ENCODE results near the gene GPR37L1.

The GPR37L1 gene

DNA sequence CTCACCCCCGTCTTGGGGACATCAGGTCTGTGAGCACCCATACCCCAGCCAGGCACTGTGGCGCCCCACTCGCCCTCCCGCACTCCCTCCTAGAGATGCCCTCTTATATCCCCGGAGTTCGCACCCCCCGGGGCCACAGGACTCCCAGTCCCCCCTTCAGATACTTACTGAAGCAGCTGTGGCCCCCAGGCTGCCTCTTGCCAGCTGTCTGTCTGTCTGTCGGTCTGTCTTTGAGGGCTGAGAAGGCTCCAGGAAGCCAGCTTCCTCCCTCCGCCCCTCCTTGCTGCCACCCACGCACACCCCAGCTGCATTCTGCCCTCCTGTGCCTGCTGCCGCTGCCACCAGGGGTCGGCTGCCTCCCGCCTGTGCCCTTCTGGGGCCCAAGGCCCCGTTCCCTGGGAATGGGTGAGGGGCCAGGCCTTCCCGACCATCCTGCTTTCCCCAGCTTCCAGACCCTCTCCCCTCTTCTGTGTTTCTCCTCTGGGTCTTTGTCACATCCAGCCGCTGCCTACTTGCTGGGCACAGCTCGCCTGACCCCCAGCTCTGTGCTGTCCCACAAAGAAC lies 37.7 kb downstream of the GPR37L1 start, which contains the start of gene PTPN7:
TSS of gene PTPN7 (minus strand) at position 226 of the 564 bp plus-strand sequence. CDS start 1,200 bp downstream, outside the sequence.
- no peak within 1 kb of the TSS for H3K27ac ChIP-seq (ENCODE audit: low read depth, low read length)
- H3K4me3 ChIP-seq (ENCODE audit: low read depth in 1 of 5, low read length in 5 of 5): peak within 1 kb of the TSS in 3 of 5 donors; percentile 12 to 57 (median 46)
- peaks cover 0 to 37% (median 21%) of the 10 kb centered on the region in 5 donors for H3K4me1 ChIP-seq (ENCODE audit: control insufficient read depth in 5 of 5, insufficient read depth in 5 of 5, low read length in 5 of 5)
- H3K9me3 ChIP-seq (ENCODE audit: control insufficient read depth in 5 of 5, low read length in 5 of 5): no peaks in the 10 kb centered on the region
- peaks cover 0 to 11% (median 3%) of the 10 kb centered on the region in 5 donors for H3K27me3 ChIP-seq (ENCODE audit: control insufficient read depth in 5 of 5, insufficient read depth in 4 of 5, low read length in 5 of 5)
- peak within 1 kb of the TSS in 2 of 5 donors; percentile 3 to 47 for H3K9ac ChIP-seq (ENCODE audit: low read length in 5 of 5)
- H3K36me3 ChIP-seq (ENCODE audit: control insufficient read depth in 5 of 5, insufficient read depth in 5 of 5, low read length in 5 of 5): no peaks in the 10 kb centered on the region

DNA sequence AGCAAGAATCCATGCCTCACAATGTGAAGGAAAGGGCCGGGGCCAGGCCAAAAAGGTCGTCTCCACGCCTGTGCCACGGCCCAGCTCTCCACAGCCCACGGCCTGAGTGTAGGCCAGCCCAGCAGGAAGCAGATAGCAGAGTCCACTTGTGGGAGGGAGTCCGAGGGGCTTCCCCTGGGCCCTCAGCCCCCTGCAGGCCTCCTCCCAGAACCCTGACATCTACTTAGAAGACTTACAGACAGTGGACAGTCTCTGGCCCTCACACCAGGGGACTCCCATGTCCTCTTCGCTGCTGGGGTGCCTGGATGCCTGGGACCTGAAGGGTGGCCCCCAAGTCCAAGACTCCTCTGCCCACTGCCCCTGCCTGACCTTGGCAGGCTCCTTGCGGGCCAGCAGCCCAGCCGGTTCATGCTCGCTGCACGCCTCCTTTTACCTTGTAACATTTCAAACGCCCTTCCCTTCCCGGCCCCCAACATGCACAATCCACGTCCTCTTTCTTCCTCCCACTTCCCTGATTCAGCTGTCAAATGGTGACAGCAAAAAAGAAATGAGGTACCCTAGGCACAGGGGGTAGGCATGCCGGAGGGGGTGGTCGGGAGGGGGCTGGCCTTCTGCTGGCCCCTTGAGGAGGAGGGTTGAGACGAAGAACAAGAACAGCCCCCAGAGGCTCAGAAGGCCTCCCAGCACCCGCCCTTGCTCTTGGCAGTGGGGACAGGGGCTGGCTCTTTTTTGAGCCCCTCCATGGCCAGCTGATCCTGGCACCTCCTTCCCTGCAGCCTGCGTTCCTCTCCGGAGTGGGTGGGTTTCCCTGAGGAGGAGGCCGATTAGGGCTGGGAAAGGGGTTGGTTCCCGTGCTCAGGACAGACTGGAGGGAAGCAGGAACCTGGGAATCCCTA lies 38.7 kb downstream of the GPR37L1 start:
- peaks cover 0 to 34% (median 13%) of the 10 kb centered on the region in 5 donors for H3K4me1 ChIP-seq (ENCODE audit: control insufficient read depth in 5 of 5, insufficient read depth in 5 of 5, low read length in 5 of 5)
- H3K4me3 ChIP-seq (ENCODE audit: low read depth in 1 of 5, low read length in 5 of 5): no peak overlapping the region
- H3K9ac ChIP-seq (ENCODE audit: low read length in 5 of 5): peak overlapping the region in 1 of 5 donors; percentile 47
- no peaks in the 10 kb centered on the region for H3K9me3 ChIP-seq (ENCODE audit: control insufficient read depth in 5 of 5, low read length in 5 of 5)
- H3K27me3 ChIP-seq (ENCODE audit: control insufficient read depth in 5 of 5, insufficient read depth in 4 of 5, low read length in 5 of 5): peaks cover 0 to 11% (median 3%) of the 10 kb centered on the region in 5 donors
- H3K27ac ChIP-seq (ENCODE audit: low read depth, low read length): no peak overlapping the region
- no peaks in the 10 kb centered on the region for H3K36me3 ChIP-seq (ENCODE audit: control insufficient read depth in 5 of 5, insufficient read depth in 5 of 5, low read length in 5 of 5)

DNA sequence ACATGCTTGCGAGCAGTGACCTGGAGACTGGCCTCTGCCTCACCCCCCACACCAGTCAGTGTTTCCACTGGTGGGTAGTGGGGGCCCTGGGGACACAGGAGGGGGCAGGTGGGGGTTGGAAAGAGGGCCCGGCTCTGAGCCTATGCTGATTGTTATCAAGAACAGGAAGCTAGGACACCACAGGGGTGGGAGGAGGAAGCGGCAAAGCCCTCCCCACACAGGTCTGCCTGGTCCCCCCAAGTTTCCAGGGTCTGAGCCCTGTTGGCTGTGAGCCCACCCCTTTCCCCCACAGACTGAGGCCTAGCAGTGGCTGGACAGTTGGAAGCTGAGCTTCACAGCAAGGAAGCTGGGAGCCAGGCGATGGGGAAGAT lies 39.3 kb downstream of the GPR37L1 start:
- H3K9ac ChIP-seq (ENCODE audit: low read length in 5 of 5): no peak overlapping the region
- H3K27ac ChIP-seq (ENCODE audit: low read depth, low read length): no peak overlapping the region
- no peak overlapping the region for H3K4me3 ChIP-seq (ENCODE audit: low read depth in 1 of 5, low read length in 5 of 5)
- H3K4me1 ChIP-seq (ENCODE audit: control insufficient read depth in 5 of 5, insufficient read depth in 5 of 5, low read length in 5 of 5): peaks cover 0 to 34% (median 9%) of the 10 kb centered on the region in 5 donors
- no peaks in the 10 kb centered on the region for H3K36me3 ChIP-seq (ENCODE audit: control insufficient read depth in 5 of 5, insufficient read depth in 5 of 5, low read length in 5 of 5)
- H3K27me3 ChIP-seq (ENCODE audit: control insufficient read depth in 5 of 5, insufficient read depth in 4 of 5, low read length in 5 of 5): peaks cover 0 to 11% (median 3%) of the 10 kb centered on the region in 5 donors
- H3K9me3 ChIP-seq (ENCODE audit: control insufficient read depth in 5 of 5, low read length in 5 of 5): no peaks in the 10 kb centered on the region

DNA sequence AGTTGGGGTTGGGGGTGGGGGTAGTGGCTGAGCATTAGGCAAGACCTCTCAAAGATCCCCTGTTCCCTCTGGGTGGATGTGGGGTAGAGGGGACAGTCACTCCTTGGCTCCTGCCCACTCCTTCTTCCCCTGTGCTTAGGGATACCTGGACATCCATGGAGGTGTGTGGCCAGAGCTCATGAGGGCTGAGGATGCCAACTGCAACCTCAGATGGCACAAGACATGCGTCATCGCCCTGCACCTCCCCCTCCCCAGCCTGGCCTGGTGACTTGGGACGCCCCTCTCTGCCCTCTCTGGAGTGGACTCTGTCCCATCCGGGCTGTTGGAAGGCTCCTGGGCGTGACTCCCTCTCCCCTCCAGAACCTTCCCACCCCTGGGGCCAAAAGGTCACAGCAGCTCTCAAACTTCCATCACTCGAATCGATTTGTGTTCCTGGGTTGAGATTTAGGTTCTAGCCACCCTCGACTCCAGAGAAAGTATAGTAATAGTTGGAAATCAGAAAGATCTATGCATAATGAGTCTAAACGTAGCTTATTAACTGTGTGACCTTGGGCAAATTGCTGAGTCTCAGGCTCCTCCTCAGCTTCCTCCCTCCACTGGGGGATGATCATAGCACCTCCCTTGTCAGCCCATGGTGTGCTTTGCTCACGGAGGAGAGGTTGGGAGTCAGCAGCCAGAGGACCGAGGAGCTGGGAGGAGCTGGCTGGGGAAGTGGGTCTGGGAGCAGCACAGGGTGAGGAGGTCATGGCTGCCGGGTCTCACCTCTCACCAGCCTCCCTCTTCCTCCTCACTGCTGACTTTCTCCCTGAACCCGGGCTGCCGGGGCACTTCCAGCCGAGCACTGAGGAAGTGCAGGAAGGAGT lies 39.9 kb downstream of the GPR37L1 start:
- Histone ChIP-seq H3K36me3 (ENCODE audit: control insufficient read depth in 5 of 5, insufficient read depth in 5 of 5, low read length in 5 of 5) (no peaks in the 10 kb centered on the region), H3K4me3 (ENCODE audit: low read depth in 1 of 5, low read length in 5 of 5) (no peak overlapping the region), H3K4me1 (ENCODE audit: control insufficient read depth in 5 of 5, insufficient read depth in 5 of 5, low read length in 5 of 5) (peaks cover 0 to 35% (median 11%) of the 10 kb centered on the region in 5 donors), H3K27ac (ENCODE audit: low read depth, low read length) (no peak overlapping the region), H3K9me3 (ENCODE audit: control insufficient read depth in 5 of 5, low read length in 5 of 5) (no peaks in the 10 kb centered on the region), H3K9ac (ENCODE audit: low read length in 5 of 5) (no peak overlapping the region), H3K27me3 (ENCODE audit: control insufficient read depth in 5 of 5, insufficient read depth in 4 of 5, low read length in 5 of 5) (peaks cover 0 to 11% (median 3%) of the 10 kb centered on the region in 5 donors)

DNA sequence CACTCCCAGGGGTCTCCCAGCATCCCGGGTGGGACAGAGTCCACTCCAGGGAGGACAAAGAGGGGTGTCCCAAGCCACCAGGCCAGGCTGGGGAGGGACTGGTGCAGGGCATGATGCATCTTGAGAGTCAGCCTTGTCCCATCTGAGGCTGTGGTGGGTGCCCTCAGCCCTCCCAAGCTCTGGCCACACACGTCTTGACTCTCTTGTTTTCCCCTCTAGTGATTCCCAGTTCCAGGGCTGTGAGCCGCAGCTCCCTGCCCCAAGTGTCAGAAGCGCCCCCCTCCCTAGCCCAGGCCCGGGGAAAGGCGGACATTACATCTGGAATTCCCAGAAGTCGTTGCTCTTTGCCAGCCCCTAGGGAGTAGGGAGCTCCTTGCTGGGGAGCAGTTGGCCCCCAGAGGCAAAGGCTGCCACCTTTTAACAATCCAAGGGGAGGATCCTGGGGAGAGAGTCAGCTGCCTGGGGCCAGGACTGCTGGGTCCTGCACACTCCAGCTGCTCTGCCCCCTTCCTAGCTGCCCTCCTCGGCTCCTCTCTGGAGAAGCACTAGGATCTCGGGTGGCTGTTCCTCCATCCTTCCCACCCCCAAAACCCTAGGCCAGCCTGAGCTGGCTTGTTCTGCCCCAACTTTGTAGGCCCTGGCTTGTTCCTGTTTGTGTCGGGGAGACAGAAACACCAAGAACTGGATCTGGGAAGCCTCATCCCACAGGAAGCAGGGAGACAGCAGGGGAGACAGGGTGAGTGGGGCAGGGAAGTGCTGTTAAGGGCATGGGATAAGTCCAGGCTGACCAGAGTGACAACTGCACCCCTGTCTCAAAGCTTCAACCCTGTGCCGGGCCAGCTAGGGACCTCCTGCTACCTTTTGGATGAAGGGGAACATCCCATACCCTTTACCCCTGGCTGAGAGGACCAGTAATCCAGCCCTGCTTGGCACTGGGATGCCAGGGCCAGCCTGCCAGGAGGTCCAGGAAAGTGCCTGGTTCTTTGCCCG lies 40.9 kb downstream of the GPR37L1 start:
- H3K9me3 ChIP-seq (ENCODE audit: control insufficient read depth in 5 of 5, low read length in 5 of 5): no peaks in the 10 kb centered on the region
- H3K27ac ChIP-seq (ENCODE audit: low read depth, low read length): no peak overlapping the region
- H3K27me3 ChIP-seq (ENCODE audit: control insufficient read depth in 5 of 5, insufficient read depth in 4 of 5, low read length in 5 of 5): peaks cover 0 to 11% (median 3%) of the 10 kb centered on the region in 5 donors
- H3K4me1 ChIP-seq (ENCODE audit: control insufficient read depth in 5 of 5, insufficient read depth in 5 of 5, low read length in 5 of 5): peaks cover 0 to 43% (median 20%) of the 10 kb centered on the region in 5 donors
- no peaks in the 10 kb centered on the region for H3K36me3 ChIP-seq (ENCODE audit: control insufficient read depth in 5 of 5, insufficient read depth in 5 of 5, low read length in 5 of 5)
- H3K4me3 ChIP-seq (ENCODE audit: low read depth in 1 of 5, low read length in 5 of 5): no peak overlapping the region
- H3K9ac ChIP-seq (ENCODE audit: low read length in 5 of 5): no peak overlapping the region

DNA sequence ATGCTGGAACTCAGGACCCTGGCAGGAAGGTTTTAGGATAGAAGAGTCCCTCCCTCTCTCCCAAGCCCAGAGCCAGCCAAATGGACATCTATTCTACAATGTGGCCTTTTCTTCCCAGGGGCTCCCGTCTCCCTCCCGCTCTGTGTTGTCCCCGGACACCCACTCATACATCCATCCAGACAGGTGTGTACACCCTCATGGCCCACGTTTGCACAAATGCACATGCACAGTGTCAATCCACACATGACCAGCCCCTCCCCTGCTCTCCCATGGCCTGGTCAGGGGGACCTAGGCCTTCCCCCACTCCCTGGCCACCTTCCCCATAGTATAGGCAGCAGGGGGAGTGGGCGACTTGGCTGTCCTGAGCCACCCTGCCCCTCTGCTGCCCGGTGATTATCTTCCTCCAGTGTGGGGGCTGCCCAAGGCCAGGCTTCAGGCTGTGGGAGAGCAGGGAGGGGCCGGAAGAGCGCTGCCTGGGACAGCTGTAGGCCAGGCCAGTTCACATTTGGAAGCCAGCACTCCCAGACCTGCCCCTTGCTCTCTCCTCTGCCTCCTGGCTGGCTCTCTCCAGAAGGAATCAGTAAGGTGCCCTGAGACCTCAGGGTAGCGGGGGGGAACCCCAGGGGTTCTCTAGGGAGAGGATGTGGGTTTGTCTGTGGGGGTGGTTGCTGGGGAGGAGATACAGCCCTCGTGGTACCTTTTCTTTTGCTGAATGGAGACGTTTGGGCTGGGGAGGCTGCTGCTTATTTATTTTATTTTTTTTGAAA lies 41.7 kb downstream of the GPR37L1 start:
- peaks cover 0 to 43% (median 20%) of the 10 kb centered on the region in 5 donors for H3K4me1 ChIP-seq (ENCODE audit: control insufficient read depth in 5 of 5, insufficient read depth in 5 of 5, low read length in 5 of 5)
- H3K4me3 ChIP-seq (ENCODE audit: low read depth in 1 of 5, low read length in 5 of 5): no peak overlapping the region
- H3K36me3 ChIP-seq (ENCODE audit: control insufficient read depth in 5 of 5, insufficient read depth in 5 of 5, low read length in 5 of 5): no peaks in the 10 kb centered on the region
- H3K9ac ChIP-seq (ENCODE audit: low read length in 5 of 5): no peak overlapping the region
- H3K9me3 ChIP-seq (ENCODE audit: control insufficient read depth in 5 of 5, low read length in 5 of 5): no peaks in the 10 kb centered on the region
- H3K27ac ChIP-seq (ENCODE audit: low read depth, low read length): no peak overlapping the region
- peaks cover 0 to 17% (median 3%) of the 10 kb centered on the region in 5 donors for H3K27me3 ChIP-seq (ENCODE audit: control insufficient read depth in 5 of 5, insufficient read depth in 4 of 5, low read length in 5 of 5)

DNA sequence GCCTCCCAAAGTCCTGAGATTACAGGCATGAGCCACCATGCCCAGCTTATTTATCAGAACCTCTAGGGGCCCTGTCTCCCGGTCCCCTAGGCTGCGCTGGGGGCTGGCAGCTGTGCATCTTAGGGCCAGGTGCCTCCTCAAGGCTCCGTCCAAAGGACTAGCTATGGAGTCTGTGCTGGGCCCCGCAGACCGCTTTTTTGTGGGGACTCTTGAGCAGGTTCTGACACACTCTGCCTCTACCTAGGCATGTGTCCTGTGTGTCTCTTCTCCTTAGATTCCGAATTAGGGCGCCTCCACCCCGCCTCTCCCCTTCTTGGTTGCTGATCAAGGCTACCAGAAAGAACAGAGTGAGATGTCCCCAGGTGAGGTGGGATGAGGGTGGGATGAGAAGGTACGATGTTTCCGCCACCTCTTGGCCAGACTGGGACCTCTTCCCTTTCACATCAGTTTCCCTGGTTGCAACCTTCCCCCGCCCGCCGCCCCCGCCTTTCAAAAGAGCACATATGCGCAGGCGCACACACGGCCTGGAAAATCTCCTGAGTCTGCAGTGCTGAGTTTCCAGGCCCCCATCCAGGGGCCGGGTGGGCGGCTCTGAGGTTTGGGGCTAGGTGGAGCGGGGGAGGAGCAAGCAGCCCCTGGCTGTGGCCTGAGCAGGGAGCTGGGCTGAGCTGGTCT lies 42.7 kb downstream of the GPR37L1 start:
- Histone ChIP-seq H3K27ac (ENCODE audit: low read depth, low read length) (no peak overlapping the region), H3K36me3 (ENCODE audit: control insufficient read depth in 5 of 5, insufficient read depth in 5 of 5, low read length in 5 of 5) (no peaks in the 10 kb centered on the region), H3K9me3 (ENCODE audit: control insufficient read depth in 5 of 5, low read length in 5 of 5) (no peaks in the 10 kb centered on the region), H3K4me1 (ENCODE audit: control insufficient read depth in 5 of 5, insufficient read depth in 5 of 5, low read length in 5 of 5) (peaks cover 0 to 34% (median 12%) of the 10 kb centered on the region in 5 donors), H3K9ac (ENCODE audit: low read length in 5 of 5) (no peak overlapping the region), H3K4me3 (ENCODE audit: low read depth in 1 of 5, low read length in 5 of 5) (no peak overlapping the region), H3K27me3 (ENCODE audit: control insufficient read depth in 5 of 5, insufficient read depth in 4 of 5, low read length in 5 of 5) (peaks cover 0 to 15% (median 6%) of the 10 kb centered on the region in 5 donors)

Measured in subcutaneous abdominal adipose tissue (tissue), 5 donors.